ENCODE data around the gene GSDME.

DNA sequence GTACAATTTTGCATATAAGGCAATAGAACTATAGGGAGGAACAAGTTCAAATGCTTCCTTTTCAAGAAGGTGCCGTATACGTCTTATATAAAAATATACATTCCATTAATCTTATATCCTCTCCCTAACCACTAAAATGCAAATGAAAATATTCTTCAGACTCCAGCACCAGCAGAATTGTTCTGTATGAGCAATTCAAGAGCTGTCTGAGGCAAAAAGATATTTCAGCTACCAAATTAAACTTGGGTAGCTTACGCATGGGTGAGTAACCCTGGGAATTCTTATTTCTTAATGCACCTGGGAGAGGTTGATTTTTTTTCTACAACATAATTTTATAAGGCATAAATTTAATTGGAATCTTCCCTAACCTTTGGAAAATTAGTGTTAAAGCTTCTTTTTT lies 42.2 kb upstream of the GSDME start:
- no peak for TF ChIP-seq WT1 (tag by site-specific recombination; IDR thresholded peaks at IDR 0.05)
- TF ChIP-seq, protein P1, sequence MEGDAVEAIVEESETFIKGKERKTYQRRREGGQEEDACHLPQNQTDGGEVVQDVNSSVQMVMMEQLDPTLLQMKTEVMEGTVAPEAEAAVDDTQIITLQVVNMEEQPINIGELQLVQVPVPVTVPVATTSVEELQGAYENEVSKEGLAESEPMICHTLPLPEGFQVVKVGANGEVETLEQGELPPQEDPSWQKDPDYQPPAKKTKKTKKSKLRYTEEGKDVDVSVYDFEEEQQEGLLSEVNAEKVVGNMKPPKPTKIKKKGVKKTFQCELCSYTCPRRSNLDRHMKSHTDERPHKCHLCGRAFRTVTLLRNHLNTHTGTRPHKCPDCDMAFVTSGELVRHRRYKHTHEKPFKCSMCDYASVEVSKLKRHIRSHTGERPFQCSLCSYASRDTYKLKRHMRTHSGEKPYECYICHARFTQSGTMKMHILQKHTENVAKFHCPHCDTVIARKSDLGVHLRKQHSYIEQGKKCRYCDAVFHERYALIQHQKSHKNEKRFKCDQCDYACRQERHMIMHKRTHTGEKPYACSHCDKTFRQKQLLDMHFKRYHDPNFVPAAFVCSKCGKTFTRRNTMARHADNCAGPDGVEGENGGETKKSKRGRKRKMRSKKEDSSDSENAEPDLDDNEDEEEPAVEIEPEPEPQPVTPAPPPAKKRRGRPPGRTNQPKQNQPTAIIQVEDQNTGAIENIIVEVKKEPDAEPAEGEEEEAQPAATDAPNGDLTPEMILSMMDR (tag by site-specific recombination; IDR thresholded peaks at IDR 0.05) = no peak
- TF ChIP-seq, protein P2, sequence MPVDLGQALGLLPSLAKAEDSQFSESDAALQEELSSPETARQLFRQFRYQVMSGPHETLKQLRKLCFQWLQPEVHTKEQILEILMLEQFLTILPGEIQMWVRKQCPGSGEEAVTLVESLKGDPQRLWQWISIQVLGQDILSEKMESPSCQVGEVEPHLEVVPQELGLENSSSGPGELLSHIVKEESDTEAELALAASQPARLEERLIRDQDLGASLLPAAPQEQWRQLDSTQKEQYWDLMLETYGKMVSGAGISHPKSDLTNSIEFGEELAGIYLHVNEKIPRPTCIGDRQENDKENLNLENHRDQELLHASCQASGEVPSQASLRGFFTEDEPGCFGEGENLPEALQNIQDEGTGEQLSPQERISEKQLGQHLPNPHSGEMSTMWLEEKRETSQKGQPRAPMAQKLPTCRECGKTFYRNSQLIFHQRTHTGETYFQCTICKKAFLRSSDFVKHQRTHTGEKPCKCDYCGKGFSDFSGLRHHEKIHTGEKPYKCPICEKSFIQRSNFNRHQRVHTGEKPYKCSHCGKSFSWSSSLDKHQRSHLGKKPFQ (tag by site-specific recombination; IDR thresholded peaks at IDR 0.05) = no peak
- no peak for TF ChIP-seq ZNF629 (tag by site-specific recombination; IDR thresholded peaks at IDR 0.05)
- TF ChIP-seq ZNF423 (tag by site-specific recombination; IDR thresholded peaks at IDR 0.05) = no peak

Measured in HEK293 (cell line).